HG03060 (cell line): ENCODE data around the gene SELENOM.
"Not testable (repeated sequence)": the region's sequence is repeated elsewhere in the genome, so short reads cannot be mapped to it uniquely, and the experiment has no call there.

Source experiments
- ATAC-seq: cut with Tn5 transposase; IDR thresholded peaks from one replicate; pipeline ENCODE4 v1.9.1; 2021; ENCODE audit warnings: low read depth, moderate number of reproducible peaks; ENCODE audit not compliant: unreplicated experiment

Gene SELENOM

DNA sequence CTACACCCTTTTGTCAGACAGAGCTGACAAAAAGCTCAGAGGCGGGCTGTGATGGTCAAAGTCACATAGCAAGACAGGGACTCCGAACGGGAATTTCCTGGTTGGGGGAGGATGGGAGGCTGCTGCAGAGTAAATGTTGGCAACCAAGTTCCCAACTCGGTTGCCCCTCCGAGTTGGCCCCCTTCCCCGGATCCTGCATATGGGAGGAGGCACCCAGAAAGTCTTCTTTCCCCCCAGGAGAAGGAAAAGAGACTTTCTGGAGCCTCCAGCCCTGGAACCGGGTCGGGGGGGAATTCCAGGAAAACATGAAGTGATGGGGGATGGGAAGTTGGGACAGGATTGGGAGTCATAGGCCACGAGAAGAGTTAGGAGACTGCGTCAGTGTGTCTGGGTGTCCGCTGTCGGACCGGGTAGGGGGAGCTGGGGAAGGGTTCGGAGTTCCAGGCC, 614 bp downstream of the SELENOM start:
- ATAC-seq = no peak

DNA sequence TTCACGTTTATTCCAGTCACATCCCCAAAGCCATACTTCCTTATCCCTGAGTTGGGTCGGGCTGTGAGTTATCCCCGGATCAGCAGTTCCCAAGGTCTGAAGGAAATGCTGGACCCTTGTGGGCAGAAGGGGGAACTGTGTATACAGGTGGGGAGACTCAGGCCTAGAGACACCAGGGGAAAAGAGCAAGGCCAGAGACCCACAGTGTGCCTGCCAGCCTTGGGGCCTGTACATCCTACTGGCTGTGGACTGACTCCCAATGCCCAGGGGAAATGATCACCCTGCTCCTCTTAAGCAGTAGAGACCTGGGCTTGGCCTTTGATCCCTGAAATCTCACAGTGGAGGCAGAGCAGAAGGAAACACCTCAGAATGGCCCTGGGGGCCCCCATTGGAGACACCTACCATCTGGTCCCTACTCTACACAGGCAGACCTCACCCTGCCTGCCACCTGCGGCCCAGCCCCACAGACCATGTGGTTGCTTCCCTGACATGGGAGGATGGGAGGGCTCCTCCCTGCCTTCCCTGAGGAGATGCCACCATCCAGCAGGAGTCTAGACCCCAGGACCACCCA, 1.3 kb downstream of the SELENOM start:
- ATAC-seq = no peak

DNA sequence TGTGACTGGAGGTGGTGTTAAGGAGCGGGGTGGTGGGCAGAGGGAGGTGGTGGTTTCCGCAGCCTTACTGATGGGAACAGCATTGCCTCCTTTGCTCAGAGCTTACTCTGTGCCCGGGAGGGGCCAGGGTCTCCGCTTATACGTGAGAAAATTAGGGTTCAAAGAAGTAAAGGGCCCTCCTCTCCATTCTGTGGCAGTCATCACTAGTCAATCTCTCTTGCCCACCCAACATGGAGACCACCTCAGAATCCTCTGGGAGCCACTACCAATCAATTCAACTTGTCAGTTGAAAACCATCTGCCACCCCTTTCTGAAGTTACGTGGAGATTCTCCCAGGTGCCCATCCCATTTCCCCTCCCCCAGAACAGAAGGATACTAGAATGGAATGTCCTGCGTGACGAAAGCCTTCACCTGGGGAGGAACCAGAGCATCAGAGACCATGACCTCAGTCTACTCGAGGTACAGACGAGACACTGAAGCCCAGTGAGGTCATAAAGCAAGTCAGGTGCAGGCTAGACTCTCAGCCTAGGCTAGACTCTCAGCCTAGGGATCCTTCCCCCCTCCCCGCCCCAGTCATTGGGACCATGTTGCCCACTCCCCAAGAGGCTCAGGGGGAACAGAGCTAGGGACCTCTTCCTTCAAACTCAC, 2.0 kb downstream of the SELENOM start:
- ATAC-seq = no peak

DNA sequence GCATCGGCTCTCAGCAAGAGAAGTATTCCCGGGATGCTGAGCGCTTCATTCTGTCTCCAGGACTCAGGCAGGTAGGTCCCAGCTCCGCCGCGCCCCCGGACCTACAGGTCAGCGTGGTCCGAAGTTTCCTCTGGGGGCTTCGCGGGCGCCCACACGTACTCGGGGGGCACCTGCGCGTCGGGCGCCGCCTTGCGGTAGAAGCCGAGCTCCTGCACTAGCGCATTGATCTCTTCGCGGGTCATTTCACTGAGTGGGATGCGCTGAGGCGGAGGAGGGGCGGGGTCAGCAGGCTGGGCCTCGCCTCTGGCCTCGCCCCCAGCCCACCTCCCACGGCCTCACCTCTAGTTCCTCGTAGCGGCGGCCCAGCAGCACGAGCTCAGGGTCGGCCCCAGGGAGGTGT, 2.5 kb downstream of the SELENOM start:
- no peak for ATAC-seq

DNA sequence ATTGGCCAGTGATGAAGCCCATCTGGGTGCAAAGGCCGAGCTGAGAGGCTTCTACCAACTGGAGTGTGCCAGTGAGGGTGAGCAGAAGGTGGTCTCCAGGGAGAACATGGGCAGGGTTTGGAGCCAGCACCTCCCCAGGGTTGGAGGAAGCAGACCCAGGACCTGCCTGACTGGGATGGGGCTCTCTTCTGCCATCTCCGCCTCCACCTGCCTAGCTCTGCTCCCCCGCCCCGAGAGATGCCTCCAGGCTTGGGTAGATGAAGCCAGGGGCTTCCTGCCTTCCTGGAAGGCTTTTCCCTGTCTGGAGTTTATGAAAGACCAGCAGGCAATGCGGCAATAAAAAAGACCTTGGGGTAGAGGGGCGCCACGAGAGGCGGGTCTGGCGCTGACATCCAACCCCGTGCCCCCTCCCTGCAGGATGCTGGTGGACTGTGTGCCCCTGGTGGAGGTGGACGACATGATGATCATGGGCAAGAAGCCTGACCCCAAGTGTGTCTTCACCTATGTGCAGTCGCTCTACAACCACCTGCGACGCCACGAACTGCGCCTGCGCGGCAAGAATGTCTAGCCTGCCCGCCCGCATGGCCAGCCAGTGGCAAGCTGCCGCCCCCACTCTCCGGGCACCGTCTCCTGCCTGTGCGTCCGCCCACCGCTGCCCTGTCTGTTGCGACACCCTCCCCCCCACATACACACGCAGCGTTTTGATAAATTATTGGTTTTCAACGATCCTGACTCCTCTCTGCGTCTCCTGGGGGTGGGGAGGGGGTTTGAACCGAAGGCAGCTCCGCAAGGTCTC, 3.3 kb downstream of the SELENOM start:
- no peak for ATAC-seq

DNA sequence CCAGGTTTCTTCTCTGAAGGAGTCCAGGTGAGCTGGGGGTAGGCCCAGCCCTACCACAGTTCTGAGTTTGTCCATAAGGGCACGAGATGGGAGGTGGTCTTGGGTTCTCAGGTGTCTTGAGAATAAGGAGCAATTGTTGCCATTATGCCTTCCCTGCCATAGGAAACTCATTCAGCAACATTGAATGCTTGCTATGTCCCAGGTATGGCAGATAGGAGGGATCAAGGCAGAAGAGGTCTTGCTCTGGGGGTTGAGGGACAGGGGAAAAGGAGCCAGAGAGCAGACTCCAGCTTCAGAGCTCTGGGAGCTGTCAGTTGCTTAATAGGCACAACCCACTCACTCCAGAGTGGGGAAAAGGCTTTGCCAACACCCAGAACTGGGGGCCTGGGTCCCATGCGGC, 4.3 kb downstream of the SELENOM start:
- ATAC-seq = no peak

DNA sequence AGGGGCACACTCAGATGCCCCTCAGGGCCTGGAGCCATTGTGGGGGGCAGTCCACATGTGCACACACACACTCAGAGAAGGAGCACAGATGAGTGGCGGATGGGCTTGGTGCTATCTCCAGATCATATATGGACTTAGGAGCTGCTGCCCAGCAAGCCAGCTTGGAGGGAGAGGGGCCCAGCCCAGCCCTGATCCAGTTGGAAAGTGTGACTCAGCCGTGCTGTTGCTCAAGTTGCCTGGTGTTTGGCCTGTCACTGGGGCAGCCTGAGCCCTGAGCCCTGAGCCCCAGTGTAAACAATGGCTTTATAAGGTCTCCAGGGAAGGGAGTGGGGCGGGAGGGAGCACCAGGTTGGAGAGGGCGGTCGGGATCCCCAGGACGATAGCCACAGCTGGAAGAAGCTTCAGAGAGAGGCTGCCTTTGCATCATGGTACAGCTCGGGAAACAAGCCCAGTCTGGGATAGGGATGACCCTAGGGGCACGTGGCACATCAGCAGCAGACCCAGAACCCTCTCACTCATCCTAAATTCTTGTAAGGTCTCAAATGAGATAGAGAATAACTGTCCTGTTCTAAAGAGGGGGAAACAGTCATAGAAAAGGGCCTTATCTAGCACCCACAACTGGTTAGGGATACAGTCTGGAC, 4.8 kb downstream of the SELENOM start:
- ATAC-seq = no peak

DNA sequence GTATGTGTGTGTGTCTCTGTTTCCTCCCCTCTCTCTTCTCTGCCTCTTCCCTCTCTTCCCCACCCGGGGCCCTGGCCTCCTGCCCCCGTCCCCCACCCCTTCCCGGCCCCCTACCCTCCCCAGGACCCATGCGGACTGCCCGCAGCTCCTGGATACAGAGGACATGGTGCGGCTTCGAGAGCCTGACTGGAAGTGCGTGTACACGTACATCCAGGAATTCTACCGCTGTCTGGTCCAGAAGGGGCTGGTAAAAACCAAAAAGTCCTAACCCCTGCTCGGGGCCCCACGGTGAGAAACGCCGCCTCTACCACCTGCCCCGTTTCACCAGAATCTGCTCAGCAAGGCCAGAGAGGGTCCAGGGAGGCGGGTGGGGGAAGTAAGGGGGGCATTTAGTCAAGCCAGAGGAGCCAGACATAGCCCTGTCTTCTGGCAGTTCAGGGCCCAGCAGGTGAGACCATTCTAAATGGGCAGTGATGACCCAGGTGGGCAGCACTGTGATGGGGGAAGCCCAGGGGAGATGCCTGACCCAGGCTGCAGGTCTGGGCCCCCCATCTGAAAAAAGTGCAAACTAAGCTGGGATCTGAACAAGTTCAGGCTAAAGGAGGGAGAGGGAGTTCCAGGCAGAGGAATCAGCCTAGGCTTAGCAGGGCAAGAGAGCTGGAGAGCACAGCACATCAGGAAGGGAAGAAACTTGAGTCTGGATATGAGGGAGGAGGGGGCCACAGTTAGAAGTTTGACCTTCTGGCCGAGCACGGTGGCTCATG, 6.4 kb downstream of the SELENOM start:
- ATAC-seq = no peak

DNA sequence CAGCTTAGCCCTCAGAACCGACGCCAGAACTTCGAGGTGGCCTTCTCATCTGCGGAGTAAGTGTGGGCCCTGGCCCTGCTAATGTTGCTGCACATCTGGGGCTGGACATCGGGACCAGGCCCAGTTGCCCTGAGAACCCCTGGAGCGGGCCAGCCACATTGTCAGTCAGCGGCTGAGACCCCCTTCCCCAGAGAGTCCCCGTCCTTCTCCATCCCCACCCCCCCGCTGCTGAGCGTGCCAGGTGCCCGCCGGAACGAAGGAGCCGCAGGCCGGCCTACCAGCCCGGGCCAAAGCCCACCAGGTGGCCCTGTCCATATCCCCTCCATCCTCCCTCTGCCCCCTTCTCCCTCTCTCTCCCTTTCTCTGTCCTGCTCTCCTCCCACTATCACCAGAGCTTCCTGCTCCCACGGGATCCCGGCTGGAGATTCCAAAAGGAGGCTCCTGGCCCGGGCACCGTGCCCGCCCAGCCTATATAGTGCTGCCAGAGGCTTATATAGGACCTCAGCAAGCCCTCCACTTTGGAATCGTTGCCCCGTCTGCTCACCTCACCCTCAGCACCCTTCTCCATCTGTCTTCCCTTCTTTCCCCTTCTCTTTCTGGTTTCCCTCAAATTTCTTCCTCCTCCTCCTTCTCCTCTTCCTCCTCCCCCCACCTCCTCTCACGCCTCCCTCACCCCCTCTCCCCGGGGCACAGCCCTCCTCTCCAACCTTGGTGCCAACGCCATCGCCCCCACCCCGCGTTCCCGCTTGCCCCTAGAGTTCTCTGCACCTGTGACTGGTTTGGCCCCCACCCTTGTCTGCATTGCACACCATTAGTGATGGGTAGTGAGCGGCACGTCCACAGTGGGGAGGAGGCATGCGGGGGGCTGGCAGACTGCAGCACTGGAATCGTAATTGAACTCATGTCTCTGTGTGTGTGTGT, 7.3 kb downstream of the SELENOM start:
- ATAC-seq = no peak

DNA sequence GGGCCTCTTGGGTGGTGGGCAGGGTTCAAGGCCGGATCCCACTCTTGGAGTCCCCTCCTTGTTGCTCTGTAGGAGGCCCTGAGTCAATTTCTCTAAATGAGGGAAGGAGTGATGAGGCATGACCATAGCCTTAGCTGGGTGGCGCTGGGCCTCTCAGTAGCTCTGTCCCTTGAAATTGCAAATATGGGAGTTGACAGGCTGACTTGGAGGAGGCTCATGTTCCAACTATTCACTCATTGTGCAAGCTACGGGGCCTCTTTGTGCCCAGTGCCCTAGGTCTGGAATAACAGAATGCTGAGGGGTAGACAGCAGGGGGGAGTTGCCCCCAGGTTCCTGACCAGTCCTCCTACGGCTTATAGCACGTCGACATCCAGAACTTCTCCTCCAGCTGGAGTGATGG, 8.0 kb downstream of the SELENOM start:
- no peak for ATAC-seq

DNA sequence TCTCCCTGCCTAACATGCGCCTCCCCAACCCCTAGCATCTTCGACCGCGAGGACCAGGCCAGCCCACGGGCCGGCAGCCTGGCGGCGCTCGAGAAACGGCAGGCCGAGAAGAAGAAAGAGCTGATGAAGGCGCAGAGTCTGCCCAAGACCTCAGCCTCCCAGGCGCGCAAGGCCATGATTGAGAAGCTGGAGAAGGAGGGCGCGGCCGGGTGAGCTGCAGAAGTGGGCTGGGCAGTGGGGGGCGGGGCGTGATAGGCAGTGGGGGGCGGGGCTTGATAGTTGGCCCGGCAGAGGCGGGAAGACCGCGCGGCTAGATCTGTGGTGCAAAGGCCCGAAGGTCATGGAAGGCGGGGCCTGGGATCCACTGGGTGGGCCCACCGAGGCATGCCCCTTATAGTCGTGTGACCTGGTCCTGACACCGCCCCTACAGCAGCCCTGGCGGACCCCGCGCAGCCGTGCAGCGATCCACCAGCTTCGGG, 8.7 kb downstream of the SELENOM start:
- ATAC-seq = no peak

DNA sequence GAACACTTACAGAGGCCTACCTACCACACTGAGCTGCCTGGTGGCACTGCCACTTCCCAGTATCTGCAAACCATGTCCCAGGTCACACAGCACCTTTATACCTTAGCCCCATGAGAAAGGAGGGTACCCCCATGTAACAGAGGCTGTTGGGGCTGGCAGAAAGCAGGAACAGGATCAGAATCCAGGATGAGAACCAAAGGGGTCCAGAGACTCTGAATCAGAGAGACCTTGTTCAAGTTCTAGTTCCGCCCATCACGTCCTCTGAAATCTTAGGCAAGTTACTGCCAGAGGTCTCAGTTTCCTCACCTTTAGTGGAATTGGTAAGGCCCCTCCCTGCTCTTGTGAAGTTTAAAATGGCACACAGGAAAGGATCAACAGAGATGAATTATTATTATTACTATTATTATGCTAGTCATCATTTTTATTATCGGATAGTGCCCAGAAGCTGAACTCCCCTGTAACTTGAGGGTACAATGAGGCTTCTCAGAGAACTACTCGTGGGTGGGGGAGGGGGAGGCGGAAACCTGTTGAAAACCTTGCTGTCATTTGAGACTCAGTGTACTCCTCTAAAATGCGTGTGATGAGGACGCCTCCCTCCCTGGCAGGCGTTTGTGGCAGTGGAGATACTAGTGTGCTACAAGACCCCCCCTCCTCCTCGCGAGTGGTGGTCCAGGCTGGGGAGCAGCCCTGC, 9.3 kb downstream of the SELENOM start:
- ATAC-seq = no peak

DNA sequence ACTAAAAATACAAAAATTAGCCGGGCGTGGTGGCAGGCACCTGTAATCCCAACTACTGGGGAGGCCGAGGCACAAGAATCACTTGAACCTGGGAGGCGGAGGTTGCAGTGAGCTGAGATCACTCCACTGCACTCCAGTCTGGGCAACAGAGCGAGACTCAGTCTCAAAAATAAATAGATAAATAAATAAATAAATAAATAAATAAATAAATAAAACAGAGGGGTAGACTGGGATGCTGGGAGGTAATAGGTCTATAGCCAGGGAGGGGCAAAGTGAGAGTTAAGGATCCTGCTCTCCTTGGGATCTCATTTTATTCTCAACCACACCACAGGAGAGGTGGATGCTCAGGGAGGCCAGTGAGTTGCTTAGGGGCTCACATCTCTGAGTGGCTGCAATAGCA, 9.8 kb downstream of the SELENOM start:
- not testable (repeated sequence) for ATAC-seq

DNA sequence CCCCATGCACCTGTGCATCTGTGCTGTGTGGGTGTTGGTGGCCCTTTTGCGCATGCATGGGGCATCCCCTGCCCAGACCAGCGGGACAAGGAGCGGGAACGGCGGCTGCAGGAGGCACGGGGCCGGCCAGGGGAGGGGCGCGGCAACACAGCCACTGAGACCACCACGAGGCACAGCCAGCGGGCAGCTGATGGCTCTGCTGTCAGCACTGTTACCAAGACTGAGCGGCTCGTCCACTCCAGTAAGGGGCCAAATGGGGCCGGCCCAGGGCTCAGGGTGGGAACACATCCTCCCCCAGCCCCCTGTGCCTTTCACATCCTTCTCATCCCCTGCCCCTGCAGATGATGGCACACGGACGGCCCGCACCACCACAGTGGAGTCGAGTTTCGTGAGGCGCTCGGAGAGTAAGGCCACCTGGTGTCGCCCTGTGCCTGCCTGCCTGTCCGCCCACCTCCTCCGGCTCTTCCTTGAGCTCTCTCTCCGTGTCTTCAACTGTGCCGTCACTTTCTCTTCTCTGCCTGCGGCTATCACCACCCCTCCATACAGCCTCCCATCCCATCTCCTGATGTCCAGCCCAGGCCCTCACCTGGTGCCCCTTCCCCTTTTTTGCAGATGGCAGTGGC, 10.6 kb downstream of the SELENOM start:
- ATAC-seq = no peak

DNA sequence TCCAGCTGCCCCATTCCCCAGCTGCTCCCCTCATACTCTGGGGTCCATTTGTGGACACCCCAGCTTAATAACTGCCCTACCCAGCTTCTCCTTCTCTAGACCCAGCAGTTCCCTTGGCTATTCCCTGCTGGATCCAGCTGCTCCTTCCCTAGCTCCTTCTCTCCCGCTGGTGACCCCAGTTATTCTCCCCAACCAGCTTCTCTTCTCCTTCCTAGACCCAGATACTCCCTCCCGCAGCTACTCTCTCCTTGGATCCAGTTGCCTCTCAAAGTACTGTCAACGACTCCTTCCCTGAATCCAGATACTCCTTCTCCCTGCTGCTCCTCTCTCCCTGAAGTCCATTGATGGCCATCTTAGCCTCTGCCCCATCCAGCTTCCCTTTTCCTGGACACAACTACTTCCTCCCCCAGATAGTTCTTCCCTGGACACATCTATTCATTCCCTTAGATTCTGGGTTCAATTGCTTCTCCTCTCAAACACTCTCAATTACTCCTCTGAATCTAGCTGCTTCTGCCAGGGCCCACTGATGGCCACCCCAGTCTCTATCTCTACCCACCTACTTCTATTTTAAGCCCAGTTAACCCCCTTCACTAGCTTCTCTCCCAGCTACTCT, 11.6 kb downstream of the SELENOM start:
- no peak for ATAC-seq

DNA sequence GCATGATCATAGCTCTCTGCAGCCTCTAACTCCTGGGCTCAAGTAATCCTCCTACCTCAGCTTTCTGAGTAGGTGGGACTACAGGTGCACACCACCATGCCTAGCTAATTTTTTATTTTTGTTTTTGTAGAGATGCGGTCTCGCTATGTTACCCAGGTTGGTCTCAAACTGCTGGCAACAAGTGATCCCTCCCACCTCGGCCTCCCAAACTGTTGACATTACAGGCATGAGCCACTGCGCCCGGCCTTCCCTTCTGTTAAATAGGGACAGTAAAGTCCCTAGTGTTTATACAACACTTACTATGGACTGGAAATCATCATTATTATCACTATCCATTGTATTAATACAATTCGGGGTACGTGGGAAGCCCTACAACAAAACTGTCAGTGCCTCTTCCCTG, 12.6 kb downstream of the SELENOM start:
- ATAC-seq = no peak

DNA sequence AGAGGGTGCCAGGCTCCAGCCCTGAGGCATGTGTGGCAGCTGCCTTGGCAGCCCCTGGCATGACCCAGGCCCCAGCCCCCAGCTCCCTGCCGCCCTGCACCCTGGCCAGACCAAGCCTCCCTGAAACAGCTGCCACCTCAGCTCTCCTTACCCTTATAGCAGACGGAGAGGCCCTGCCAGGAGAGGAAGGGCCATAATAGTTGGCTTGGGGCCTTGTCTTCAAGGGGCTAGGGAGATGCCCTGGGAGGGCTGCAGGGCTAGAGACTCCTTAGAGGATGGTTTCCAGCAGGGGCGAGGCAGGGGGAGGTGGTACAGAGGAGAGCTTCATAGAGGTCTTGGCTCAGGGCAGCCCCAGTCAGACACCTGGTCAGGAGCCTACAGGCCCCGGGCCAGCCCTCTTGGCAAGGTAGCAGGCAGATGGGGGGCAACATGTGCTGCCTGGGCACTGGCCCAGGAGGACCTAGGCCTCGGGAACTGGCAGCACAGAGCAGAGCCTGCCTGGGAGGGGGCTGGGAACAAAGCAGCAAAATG, 13.3 kb downstream of the SELENOM start:
- no peak for ATAC-seq
